ENCODE results near the gene HOPX. TPM values are rescaled to one million over a fixed set of nuclear protein-coding genes. Genes with fewer than 3 reads are reported as not detected.

The HOPX gene
- total RNA-seq, 1 experiment from 2014 or later, result not detected

- Histone ChIP-seq H4K5ac (ENCODE audit: insufficient read length, low read depth, low read length) (no peak overlapping the region), H3K9me3 (ENCODE audit: control insufficient read depth, low read depth, low read length) (no peaks in the 10 kb centered on the region), H3T11ph (ENCODE audit: low read length) (no peak overlapping the region), H3K23ac (ENCODE audit: insufficient read length, low read depth, low read length) (no peak overlapping the region), H3K4me2 (ENCODE audit: insufficient read depth, insufficient read length, low read length) (no peak overlapping the region), H3K4ac (ENCODE audit: low read depth, low read length) (no peak overlapping the region), H4K20me1 (ENCODE audit: control insufficient read depth, insufficient read depth, insufficient read length) (no peaks in the 10 kb centered on the region), H2BK5ac (ENCODE audit: insufficient read length, low read length) (no peak overlapping the region), H3K56ac (ENCODE audit: insufficient read length, low read depth, low read length) (no peak overlapping the region), H3K14ac (ENCODE audit: insufficient read depth, low read length) (no peak overlapping the region), H3K18ac (ENCODE audit: insufficient read length, low read depth, low read length) (no peak overlapping the region), H3K27ac (ENCODE audit: insufficient read length, low read depth, low read length) (no peak overlapping the region), H3K4me1 (ENCODE audit: insufficient read depth, low read length) (peaks cover 5% of the 10 kb centered on the region), H3K27me3 (ENCODE audit: insufficient read depth, low read length) (peaks cover 33% of the 10 kb centered on the region), H2BK20ac (ENCODE audit: low read depth, low read length, poor library complexity, severe bottlenecking) (no peak overlapping the region), H3K23me2 (ENCODE audit: insufficient read length, low read depth, low read length, poor library complexity, severe bottlenecking) (peaks cover 7% of the 10 kb centered on the region), H2AFZ (ENCODE audit: low read length) (no peak overlapping the region), H4K8ac (replicated peaks; ENCODE audit: insufficient read length, low read depth, low read length) (no peak overlapping the region), H2BK15ac (ENCODE audit: low read depth, low read length) (no peak overlapping the region), H2BK12ac (ENCODE audit: insufficient read length, low read depth, low read length) (no peak overlapping the region), H2BK120ac (ENCODE audit: low read depth, low read length, poor library complexity, severe bottlenecking) (no peak overlapping the region), H3K9ac (ENCODE audit: extremely low read depth, insufficient read length, low read length) (no peak overlapping the region), H3K79me1 (ENCODE audit: insufficient read depth, low read depth, low read length, poor library complexity, severe bottlenecking) (no peaks in the 10 kb centered on the region), H2AK5ac (ENCODE audit: insufficient read length, low read length) (no peak overlapping the region), H4K91ac (ENCODE audit: insufficient read length, low read depth, low read length) (no peak overlapping the region), H3K79me2 (ENCODE audit: insufficient read depth, low read length) (no peaks in the 10 kb centered on the region)
- Mint-ChIP-seq H3K4me3 (no peak overlapping the region), H3K4me1 (peaks cover 30 to 33% of the 10 kb centered on the region in 2 experiments), H3K9me3 (peaks cover 0 to 2% of the 10 kb centered on the region in 2 experiments; a peak in 1 of 5 replicates), H3K27ac (no peak overlapping the region), H3K27me3 (ENCODE audit: low read depth) (peaks cover 97% of the 10 kb centered on the region), H3K36me3 (ENCODE audit: insufficient read depth in 1 of 3, low read depth in 3 of 3) (peaks cover 0 to 2% (median 1%) of the 10 kb centered on the region in 3 experiments; a peak in 3 of 7 replicates)
- DNase-seq, result no peak
- no CpG with 5 or more reads among the region's 1 CpG for WGBS (ENCODE audit: extremely low coverage, insufficient read length, low lambda C conversion rate)
- TF ChIP-seq, protein P1, sequence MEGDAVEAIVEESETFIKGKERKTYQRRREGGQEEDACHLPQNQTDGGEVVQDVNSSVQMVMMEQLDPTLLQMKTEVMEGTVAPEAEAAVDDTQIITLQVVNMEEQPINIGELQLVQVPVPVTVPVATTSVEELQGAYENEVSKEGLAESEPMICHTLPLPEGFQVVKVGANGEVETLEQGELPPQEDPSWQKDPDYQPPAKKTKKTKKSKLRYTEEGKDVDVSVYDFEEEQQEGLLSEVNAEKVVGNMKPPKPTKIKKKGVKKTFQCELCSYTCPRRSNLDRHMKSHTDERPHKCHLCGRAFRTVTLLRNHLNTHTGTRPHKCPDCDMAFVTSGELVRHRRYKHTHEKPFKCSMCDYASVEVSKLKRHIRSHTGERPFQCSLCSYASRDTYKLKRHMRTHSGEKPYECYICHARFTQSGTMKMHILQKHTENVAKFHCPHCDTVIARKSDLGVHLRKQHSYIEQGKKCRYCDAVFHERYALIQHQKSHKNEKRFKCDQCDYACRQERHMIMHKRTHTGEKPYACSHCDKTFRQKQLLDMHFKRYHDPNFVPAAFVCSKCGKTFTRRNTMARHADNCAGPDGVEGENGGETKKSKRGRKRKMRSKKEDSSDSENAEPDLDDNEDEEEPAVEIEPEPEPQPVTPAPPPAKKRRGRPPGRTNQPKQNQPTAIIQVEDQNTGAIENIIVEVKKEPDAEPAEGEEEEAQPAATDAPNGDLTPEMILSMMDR (conservative IDR thresholded peaks at IDR 0.05), result no peak
Observed at GRCh38 chr4:56659946-56660345, 21.1 kb downstream of the HOPX start.
